ENCODE data around the gene DNAJC15. TPM values are rescaled to one million over a fixed set of nuclear protein-coding genes. Genes with fewer than 3 reads are reported as not detected.

Gene DNAJC15
- total RNA-seq, 1 donor from 2014 or later: 21.6 TPM

GRCh38 chr13:43080199-43080598 lies 56.8 kb downstream of the DNAJC15 start:
- TF ChIP-seq, protein P1, sequence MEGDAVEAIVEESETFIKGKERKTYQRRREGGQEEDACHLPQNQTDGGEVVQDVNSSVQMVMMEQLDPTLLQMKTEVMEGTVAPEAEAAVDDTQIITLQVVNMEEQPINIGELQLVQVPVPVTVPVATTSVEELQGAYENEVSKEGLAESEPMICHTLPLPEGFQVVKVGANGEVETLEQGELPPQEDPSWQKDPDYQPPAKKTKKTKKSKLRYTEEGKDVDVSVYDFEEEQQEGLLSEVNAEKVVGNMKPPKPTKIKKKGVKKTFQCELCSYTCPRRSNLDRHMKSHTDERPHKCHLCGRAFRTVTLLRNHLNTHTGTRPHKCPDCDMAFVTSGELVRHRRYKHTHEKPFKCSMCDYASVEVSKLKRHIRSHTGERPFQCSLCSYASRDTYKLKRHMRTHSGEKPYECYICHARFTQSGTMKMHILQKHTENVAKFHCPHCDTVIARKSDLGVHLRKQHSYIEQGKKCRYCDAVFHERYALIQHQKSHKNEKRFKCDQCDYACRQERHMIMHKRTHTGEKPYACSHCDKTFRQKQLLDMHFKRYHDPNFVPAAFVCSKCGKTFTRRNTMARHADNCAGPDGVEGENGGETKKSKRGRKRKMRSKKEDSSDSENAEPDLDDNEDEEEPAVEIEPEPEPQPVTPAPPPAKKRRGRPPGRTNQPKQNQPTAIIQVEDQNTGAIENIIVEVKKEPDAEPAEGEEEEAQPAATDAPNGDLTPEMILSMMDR (IDR thresholded peaks at IDR 0.05): no peak
- H3K9me3 Mint-ChIP-seq (ENCODE audit: low read depth): peaks cover 3% of the 10 kb centered on the region
- peaks cover 16% of the 10 kb centered on the region for H3K4me1 Mint-ChIP-seq (ENCODE audit: low read depth)
- no peaks in the 10 kb centered on the region for H3K27me3 Mint-ChIP-seq (ENCODE audit: low read depth)
- no peak overlapping the region for H3K27ac Mint-ChIP-seq (ENCODE audit: unreplicated experiment)
- peaks cover 12% of the 10 kb centered on the region for H3K36me3 Mint-ChIP-seq (ENCODE audit: low read depth)
- H3K4me3 Mint-ChIP-seq (ENCODE audit: unreplicated experiment): no peak overlapping the region
- DNase-seq (ENCODE audit: low spot score): no peak

DNA sequence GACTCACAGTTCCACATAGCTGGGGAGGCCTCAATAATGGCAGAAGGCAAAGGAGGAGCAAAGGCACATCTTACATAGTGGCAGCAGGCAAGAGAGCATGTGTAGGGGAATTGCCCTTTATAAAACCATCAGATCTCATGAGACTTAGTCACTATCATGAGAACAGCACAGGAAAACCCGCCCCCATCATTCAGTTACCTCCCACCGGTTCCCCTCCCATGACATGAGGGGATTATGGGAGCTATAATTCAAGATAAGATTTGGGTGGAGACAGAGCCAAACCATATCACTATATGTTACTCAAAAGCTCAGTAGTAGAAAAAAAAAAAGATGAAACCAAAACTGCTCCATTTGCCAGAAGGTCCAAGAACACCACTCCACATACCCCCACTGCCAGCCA lies 58.5 kb downstream of the DNAJC15 start:
- no peak overlapping the region for H3K4me3 Mint-ChIP-seq (ENCODE audit: unreplicated experiment)
- H3K4me1 Mint-ChIP-seq (ENCODE audit: low read depth): peaks cover 19% of the 10 kb centered on the region
- H3K27ac Mint-ChIP-seq (ENCODE audit: unreplicated experiment): no peak overlapping the region
- H3K27me3 Mint-ChIP-seq (ENCODE audit: low read depth): no peaks in the 10 kb centered on the region
- H3K9me3 Mint-ChIP-seq (ENCODE audit: low read depth): peaks cover 3% of the 10 kb centered on the region
- TF ChIP-seq, protein P1 (IDR thresholded peaks at IDR 0.05): no peak
- peaks cover 9% of the 10 kb centered on the region for H3K36me3 Mint-ChIP-seq (ENCODE audit: low read depth)
- DNase-seq (ENCODE audit: low spot score): no peak

- TF ChIP-seq, protein P1 (IDR thresholded peaks at IDR 0.05): no peak
- Mint-ChIP-seq H3K36me3 (ENCODE audit: low read depth) (peaks cover 9% of the 10 kb centered on the region), H3K27me3 (ENCODE audit: low read depth) (no peaks in the 10 kb centered on the region), H3K4me3 (ENCODE audit: unreplicated experiment) (no peak overlapping the region), H3K27ac (ENCODE audit: unreplicated experiment) (no peak overlapping the region), H3K9me3 (ENCODE audit: low read depth) (peaks cover 3% of the 10 kb centered on the region), H3K4me1 (ENCODE audit: low read depth) (peaks cover 19% of the 10 kb centered on the region)
- DNase-seq (ENCODE audit: low spot score): no peak
Measured at GRCh38 chr13:43083750-43084149, 60.4 kb downstream of the DNAJC15 start.

- Mint-ChIP-seq H3K9me3 (ENCODE audit: low read depth) (peaks cover 4% of the 10 kb centered on the region), H3K4me1 (ENCODE audit: low read depth) (peaks cover 19% of the 10 kb centered on the region), H3K27ac (ENCODE audit: unreplicated experiment) (no peak overlapping the region), H3K27me3 (ENCODE audit: low read depth) (no peaks in the 10 kb centered on the region), H3K4me3 (ENCODE audit: unreplicated experiment) (no peak overlapping the region), H3K36me3 (ENCODE audit: low read depth) (peaks cover 9% of the 10 kb centered on the region)
- TF ChIP-seq, protein P1 (IDR thresholded peaks at IDR 0.05): peak; percentile 89
- DNase-seq (ENCODE audit: low spot score): no peak
Measured at GRCh38 chr13:43085545-43085944, 62.2 kb downstream of the DNAJC15 start.

GRCh38 chr13:43086181-43086580 lies 62.8 kb downstream of the DNAJC15 start:
- no peaks in the 10 kb centered on the region for H3K27me3 Mint-ChIP-seq (ENCODE audit: low read depth)
- no peak for DNase-seq (ENCODE audit: low spot score)
- peaks cover 9% of the 10 kb centered on the region for H3K36me3 Mint-ChIP-seq (ENCODE audit: low read depth)
- peaks cover 4% of the 10 kb centered on the region for H3K9me3 Mint-ChIP-seq (ENCODE audit: low read depth)
- H3K4me1 Mint-ChIP-seq (ENCODE audit: low read depth): peaks cover 19% of the 10 kb centered on the region
- no peak overlapping the region for H3K27ac Mint-ChIP-seq (ENCODE audit: unreplicated experiment)
- no peak overlapping the region for H3K4me3 Mint-ChIP-seq (ENCODE audit: unreplicated experiment)
- TF ChIP-seq, protein P1 (IDR thresholded peaks at IDR 0.05): no peak

Data from chondrocyte (in vitro differentiated cells).